GM10248 (cell line): ENCODE results near the gene ELOVL4.

Source experiments
- CTCF ChIA-PET: fragments of 300-600 bp; sonication (Branson Sonifier 250); formaldehyde crosslinking; extraction: SDS; loops from one replicate; lab custom pipeline; 2021; ENCODE audit warnings: antibody characterized with exemption; lab: Yijun Ruan, JAX
- POLR2A ChIA-PET: fragments of 350-650 bp; sonication (Branson Sonifier 250); formaldehyde crosslinking; extraction: SDS; loops from one replicate; lab custom pipeline; 2020; ENCODE audit warnings: antibody characterized with exemption; lab: Yijun Ruan, JAX
- DNase-seq: peaks from one replicate; pipeline ENCODE4 v3.0.0; 2012; ENCODE audit errors: extremely low spot score
- TF ChIP-seq, protein P1 (sequence below): IDR thresholded peaks from 2 replicates; pipeline ENCODE4 v1.5.1; 2012; ENCODE audit warnings: mild to moderate bottlenecking, low read depth; ENCODE audit errors: extremely low read depth, missing control alignments, control extremely low read depth

Gene ELOVL4

GRCh38 chr6:79981652-79982051 is 34.3 kb upstream of the ELOVL4 start:
- no peak for DNase-seq
- ChIA-PET CTCF (interaction anchor here (1.0 to 1.3 kb wide), 2 partner anchors 33 to 151 kb away, joined by 3 to 4 read pairs; no protein-coding TSS in a partner anchor), POLR2A (no interaction called here)
- TF ChIP-seq, protein P1, sequence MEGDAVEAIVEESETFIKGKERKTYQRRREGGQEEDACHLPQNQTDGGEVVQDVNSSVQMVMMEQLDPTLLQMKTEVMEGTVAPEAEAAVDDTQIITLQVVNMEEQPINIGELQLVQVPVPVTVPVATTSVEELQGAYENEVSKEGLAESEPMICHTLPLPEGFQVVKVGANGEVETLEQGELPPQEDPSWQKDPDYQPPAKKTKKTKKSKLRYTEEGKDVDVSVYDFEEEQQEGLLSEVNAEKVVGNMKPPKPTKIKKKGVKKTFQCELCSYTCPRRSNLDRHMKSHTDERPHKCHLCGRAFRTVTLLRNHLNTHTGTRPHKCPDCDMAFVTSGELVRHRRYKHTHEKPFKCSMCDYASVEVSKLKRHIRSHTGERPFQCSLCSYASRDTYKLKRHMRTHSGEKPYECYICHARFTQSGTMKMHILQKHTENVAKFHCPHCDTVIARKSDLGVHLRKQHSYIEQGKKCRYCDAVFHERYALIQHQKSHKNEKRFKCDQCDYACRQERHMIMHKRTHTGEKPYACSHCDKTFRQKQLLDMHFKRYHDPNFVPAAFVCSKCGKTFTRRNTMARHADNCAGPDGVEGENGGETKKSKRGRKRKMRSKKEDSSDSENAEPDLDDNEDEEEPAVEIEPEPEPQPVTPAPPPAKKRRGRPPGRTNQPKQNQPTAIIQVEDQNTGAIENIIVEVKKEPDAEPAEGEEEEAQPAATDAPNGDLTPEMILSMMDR = no peak

DNA sequence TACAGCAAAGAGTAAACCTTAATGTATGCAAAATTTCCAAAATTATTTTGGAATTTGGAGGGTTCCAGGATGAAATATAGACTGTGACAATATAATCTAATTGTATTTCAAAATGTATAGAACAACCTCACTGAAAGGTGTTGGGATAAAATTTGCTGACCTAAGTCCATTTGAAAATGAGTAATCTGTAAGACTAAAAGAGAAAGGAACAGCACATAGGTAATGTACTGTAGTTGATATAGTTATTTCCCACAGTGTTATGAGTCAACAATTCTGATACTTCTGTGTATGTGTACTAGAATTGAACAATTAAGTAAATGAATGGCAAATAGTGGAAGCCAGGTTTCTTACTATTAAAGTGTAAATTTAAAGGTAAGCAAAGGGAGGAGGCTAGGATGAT is 23.8 kb upstream of the ELOVL4 start:
- POLR2A ChIA-PET = no interaction called here
- CTCF ChIA-PET = no interaction called here

DNA sequence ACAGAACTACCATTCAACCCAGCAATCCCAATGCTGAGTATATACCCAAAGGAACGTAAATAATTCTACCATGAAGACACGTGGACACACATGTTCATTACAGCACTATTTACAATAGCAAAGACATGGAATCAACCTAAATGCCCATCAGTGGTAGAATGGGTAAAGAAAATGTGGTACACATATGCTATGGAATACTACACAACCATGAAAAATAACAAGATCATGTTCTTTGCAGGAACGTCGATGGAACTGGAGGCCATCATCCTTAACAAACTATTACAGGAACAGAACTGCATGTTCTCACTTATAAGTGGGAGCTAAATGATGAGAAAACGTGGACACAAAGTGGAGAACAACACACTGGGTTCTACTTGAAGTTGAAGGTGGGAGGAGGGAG is 22.4 kb upstream of the ELOVL4 start:
- TF ChIP-seq, protein P1 = no peak
- ChIA-PET CTCF (interaction anchor here (1.0 kb wide), 1 partner anchor 117 kb away, joined by 3 read pairs; no protein-coding TSS in a partner anchor), POLR2A (no interaction called here)
- no peak for DNase-seq

More for the DNA sequence above, 23.8 kb upstream of the ELOVL4 start:
- TF ChIP-seq, protein P1 = no peak
- no peak for DNase-seq

- ChIA-PET CTCF (interaction anchor here (1.0 to 3.2 kb wide), 3 partner anchors 18 to 174 kb away, joined by 3 to 13 read pairs (median 3); no protein-coding TSS in a partner anchor), POLR2A (no interaction called here)
- TF ChIP-seq, protein P1 = no peak
- no peak for DNase-seq
These were observed 19.8 kb upstream of the ELOVL4 start for GRCh38 chr6:79967178-79967577.

GRCh38 chr6:79964607-79965081 is 17.3 kb upstream of the ELOVL4 start:
- CTCF ChIA-PET = interaction anchor here (1.3 to 3.2 kb wide), 3 partner anchors 13 to 20 kb away, joined by 3 to 13 read pairs (median 4); no protein-coding TSS in a partner anchor
- POLR2A ChIA-PET = no interaction called here
- TF ChIP-seq, protein P1 = no peak
- no peak for DNase-seq

DNA sequence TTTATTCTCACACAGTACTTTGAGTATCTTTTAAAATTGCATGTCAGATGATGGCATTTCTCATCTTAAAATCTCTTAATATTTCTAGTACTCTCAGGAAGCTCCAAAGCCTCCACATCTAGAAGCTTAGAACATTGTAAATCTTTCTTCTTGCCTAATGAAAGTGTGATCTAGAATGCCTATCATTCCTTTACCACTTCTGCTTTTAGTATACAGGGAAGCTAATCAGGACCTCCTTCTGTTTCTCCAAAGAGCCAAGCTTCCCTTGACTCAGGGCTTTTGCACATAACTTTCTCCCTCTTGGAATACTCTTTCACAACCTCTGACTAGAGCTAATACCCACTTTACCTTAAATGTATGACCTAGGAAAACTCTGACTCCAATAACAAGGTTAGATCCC is 7.5 kb upstream of the ELOVL4 start:
- TF ChIP-seq, protein P1 = no peak
- POLR2A ChIA-PET = interaction anchor here (0.5 kb wide), 1 partner anchor 561 kb away, joined by 3 read pairs; no protein-coding TSS in a partner anchor

More for the DNA sequence above, 7.5 kb upstream of the ELOVL4 start:
- DNase-seq = no peak
- CTCF ChIA-PET = interaction anchor here (0.9 to 1.9 kb wide), 4 partner anchors 11 to 140 kb away, joined by 3 to 4 read pairs (median 3); no protein-coding TSS in a partner anchor
